ENCODE results near the gene SGMS1.

GRCh38 chr10:50575477-50576244 is 48.1 kb downstream of the SGMS1 start:
- no peak for TF ChIP-seq CTCF (conservative IDR thresholded peaks at IDR 0.05 in 1 of 2, IDR thresholded peaks at IDR 0.05 in 1 of 2; ENCODE audit: low read depth in 1 of 2, low read length in 2 of 2)
- no peak for TF ChIP-seq EZH2 (IDR thresholded peaks at IDR 0.05; ENCODE audit: low read length, missing control alignments)
